ACHN (cell line): Measurements from ENCODE around the gene TBX5.
"Not testable (repeated sequence)": the region's sequence is repeated elsewhere in the genome, so short reads cannot be mapped to it uniquely, and the experiment has no call there.

Source experiments
- DNase-seq: peaks from one replicate; pipeline ENCODE4 v3.0.0-alpha.2; 2015
- in situ Hi-C: cut with HindIII; loops from 2 replicates; pipeline ENCODE4 v1.10.0; 2017; ENCODE audit warnings: low sequenced_read_pairs, low pct_ligation_motif_present, low pct_unique_long_range_greater_than_20kb

TBX5 gene

GRCh38 chr12:114397978-114398881 is 7.7 kb downstream of the TBX5 start:
- DNase-seq, result no peak
- in situ Hi-C loops, result no loop called here

- in situ Hi-C loops, result no loop called here
Observed at GRCh38 chr12:114396869-114397719, 8.8 kb downstream of the TBX5 start.

GRCh38 chr12:114396153-114396868 is 9.6 kb downstream of the TBX5 start:
- in situ Hi-C loops, result no loop called here
- DNase-seq, result no peak

More at GRCh38 chr12:114396869-114397719, 8.8 kb downstream of the TBX5 start:
- no peak for DNase-seq

GRCh38 chr12:114395755-114396152 is 10.2 kb downstream of the TBX5 start:
- no peak for DNase-seq
- in situ Hi-C loops, result no loop called here

- DNase-seq, result no peak
- in situ Hi-C loops, result no loop called here
Observed at GRCh38 chr12:114395233-114395632, 10.7 kb downstream of the TBX5 start.

- DNase-seq, result no peak
- in situ Hi-C loops, result no loop called here
Observed at GRCh38 chr12:114393569-114393968, 12.4 kb downstream of the TBX5 start.

GRCh38 chr12:114392909-114393308 is 13.0 kb downstream of the TBX5 start:
- no peak for DNase-seq
- in situ Hi-C loops, result no loop called here

GRCh38 chr12:114391088-114391487 is 14.9 kb downstream of the TBX5 start:
- in situ Hi-C loops, result no loop called here
- DNase-seq, result no peak

- in situ Hi-C loops, result no loop called here
- no peak for DNase-seq
Observed at GRCh38 chr12:114384739-114385138, 21.2 kb downstream of the TBX5 start.

GRCh38 chr12:114381177-114381576 is 24.8 kb downstream of the TBX5 start:
- DNase-seq, result no peak
- in situ Hi-C loops, result no loop called here

- in situ Hi-C loops, result no loop called here
- no peak for DNase-seq
Observed at GRCh38 chr12:114371733-114372132, 34.2 kb downstream of the TBX5 start.

- in situ Hi-C loops, result no loop called here
- no peak for DNase-seq
Observed at GRCh38 chr12:114371250-114371649, 34.7 kb downstream of the TBX5 start.

- in situ Hi-C loops, result no loop called here
- no peak for DNase-seq
Observed at GRCh38 chr12:114368685-114369452, 37.1 kb downstream of the TBX5 start.

- in situ Hi-C loops, result no loop called here
- no peak for DNase-seq
Observed at GRCh38 chr12:114361992-114362391, 44.0 kb downstream of the TBX5 start.

- in situ Hi-C loops, result no loop called here
Observed at GRCh38 chr12:114361545-114361944, 44.4 kb downstream of the TBX5 start.

GRCh38 chr12:114360485-114360884 is 45.5 kb downstream of the TBX5 start:
- no peak for DNase-seq
- in situ Hi-C loops, result no loop called here

More at GRCh38 chr12:114361545-114361944, 44.4 kb downstream of the TBX5 start:
- DNase-seq, result no peak

GRCh38 chr12:114355389-114356088 is 50.4 kb downstream of the TBX5 start:
- in situ Hi-C loops, result no loop called here
- peak; percentile 57 for DNase-seq

GRCh38 chr12:114349239-114349638 is 56.7 kb downstream of the TBX5 start:
- DNase-seq, in situ Hi-C loops: not testable (repeated sequence)
